Measurements from ENCODE around the gene KIF25.

The KIF25 gene

GRCh38 chr6:168062346-168063289, 65.1 kb downstream of the KIF25 start:
- no peak for TF ChIP-seq OSR1 (CRISPR knock-in tag; IDR thresholded peaks at IDR 0.05)
- TF ChIP-seq CSDC2 (CRISPR knock-in tag; IDR thresholded peaks at IDR 0.05), result no peak
- no peak for TF ChIP-seq GLIS3 (CRISPR knock-in tag; IDR thresholded peaks at IDR 0.05)
- no peak for TF ChIP-seq ZC3H10 (CRISPR knock-in tag; IDR thresholded peaks at IDR 0.05)
- TF ChIP-seq TCF4 (CRISPR knock-in tag; IDR thresholded peaks at IDR 0.05; ENCODE audit: borderline replicate concordance), result no peak
- TF ChIP-seq ZNF565 (CRISPR knock-in tag; conservative IDR thresholded peaks at IDR 0.05; ENCODE audit: low read depth), result no peak
- no peak for TF ChIP-seq ZFP3 (CRISPR knock-in tag; IDR thresholded peaks at IDR 0.05)
- no peak for TF ChIP-seq TOX (CRISPR knock-in tag; IDR thresholded peaks at IDR 0.05; ENCODE audit: borderline replicate concordance)
- no peak for TF ChIP-seq SNAI2 (CRISPR knock-in tag; IDR thresholded peaks at IDR 0.05)
- TF ChIP-seq PPARA (CRISPR knock-in tag; IDR thresholded peaks at IDR 0.05; ENCODE audit: borderline replicate concordance), result no peak
- no peak for TF ChIP-seq ZNF8 (CRISPR knock-in tag; IDR thresholded peaks at IDR 0.05)
- no peak for TF ChIP-seq ZNF70 (CRISPR knock-in tag; IDR thresholded peaks at IDR 0.05)
- ATAC-seq, result no peak

GRCh38 chr6:168063431-168063830, 66.0 kb downstream of the KIF25 start:
- TF ChIP-seq TOX (CRISPR knock-in tag; IDR thresholded peaks at IDR 0.05; ENCODE audit: borderline replicate concordance) (no peak), PATZ1 (CRISPR knock-in tag; IDR thresholded peaks at IDR 0.05; ENCODE audit: borderline replicate concordance) (no peak), ZFP30 (CRISPR knock-in tag; IDR thresholded peaks at IDR 0.05) (no peak), POU6F1 (CRISPR knock-in tag; IDR thresholded peaks at IDR 0.05; ENCODE audit: borderline replicate concordance, low read depth) (no peak)
- no peak for ATAC-seq

GRCh38 chr6:168064226-168064807, 66.8 kb downstream of the KIF25 start:
- ATAC-seq, result no peak
- no peak for TF ChIP-seq RARB (CRISPR knock-in tag; IDR thresholded peaks at IDR 0.05)
- no peak for TF ChIP-seq ZNF565 (CRISPR knock-in tag; conservative IDR thresholded peaks at IDR 0.05; ENCODE audit: low read depth)
- TF ChIP-seq ZNF8 (CRISPR knock-in tag; IDR thresholded peaks at IDR 0.05), result no peak
- no peak for TF ChIP-seq PPARA (CRISPR knock-in tag; IDR thresholded peaks at IDR 0.05; ENCODE audit: borderline replicate concordance)
- TF ChIP-seq TCF4 (CRISPR knock-in tag; IDR thresholded peaks at IDR 0.05; ENCODE audit: borderline replicate concordance), result no peak
- TF ChIP-seq TOX (CRISPR knock-in tag; IDR thresholded peaks at IDR 0.05; ENCODE audit: borderline replicate concordance), result no peak
- TF ChIP-seq ESRRG (CRISPR knock-in tag; IDR thresholded peaks at IDR 0.05), result no peak
- no peak for TF ChIP-seq CSDC2 (CRISPR knock-in tag; IDR thresholded peaks at IDR 0.05)
- TF ChIP-seq TSHZ2 (CRISPR knock-in tag; IDR thresholded peaks at IDR 0.05), result no peak
- no peak for TF ChIP-seq SNAI2 (CRISPR knock-in tag; IDR thresholded peaks at IDR 0.05)
- no peak for TF ChIP-seq CSRNP3 (CRISPR knock-in tag; IDR thresholded peaks at IDR 0.05)
- no peak for TF ChIP-seq PATZ1 (CRISPR knock-in tag; IDR thresholded peaks at IDR 0.05; ENCODE audit: borderline replicate concordance)
- no peak for TF ChIP-seq CREB5 (CRISPR knock-in tag; IDR thresholded peaks at IDR 0.05; ENCODE audit: low read depth)
- no peak for TF ChIP-seq OSR1 (CRISPR knock-in tag; IDR thresholded peaks at IDR 0.05)
- TF ChIP-seq ISL1 (CRISPR knock-in tag; IDR thresholded peaks at IDR 0.05), result no peak
- no peak for TF ChIP-seq POU6F1 (CRISPR knock-in tag; IDR thresholded peaks at IDR 0.05; ENCODE audit: borderline replicate concordance, low read depth)
- TF ChIP-seq GLIS3 (CRISPR knock-in tag; IDR thresholded peaks at IDR 0.05), result no peak
